OCI-LY3 (cell line): ENCODE measurements around the gene PELI3.
"Not testable (repeated sequence)": the region's sequence is repeated elsewhere in the genome, so short reads cannot be mapped to it uniquely, and the experiment has no call there.

ENCODE experiments used
- EZH2phosphoT487 ChIP-seq: fragments of 200-600 bp; shearing (Covaris generic); IDR thresholded peaks from 2 replicates; pipeline ENCODE4 v1.6.1; 2018; ENCODE audit warnings: antibody characterized with exemption, mixed run types, low read depth
- TF ChIP-seq, protein P1 (sequence below): fragments of 200-600, 300-600 bp; sonication (generic); IDR thresholded peaks from 2 replicates; pipeline ENCODE4 v1.5.1; 2014; ENCODE audit warnings: antibody characterized with exemption, low read length, low read depth

DNA sequence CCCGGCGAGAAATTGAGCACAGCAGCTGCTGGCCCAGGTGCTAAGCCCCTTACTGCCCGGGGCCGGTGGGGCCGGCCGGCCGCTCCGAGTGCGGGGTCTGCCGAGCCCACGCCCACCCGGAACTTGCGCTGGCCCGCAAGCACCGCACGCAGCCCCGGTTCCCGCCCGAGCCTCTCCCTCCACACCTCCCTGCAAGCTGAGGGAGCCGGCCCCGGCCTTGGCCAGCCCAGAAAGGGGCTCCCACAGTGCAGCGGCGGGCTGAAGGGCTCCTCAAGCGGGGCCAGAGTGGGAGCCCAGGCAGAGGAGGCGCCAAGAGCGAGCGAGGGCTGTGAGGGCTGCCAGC lies 25.8 kb upstream of the PELI3 start:
- TF ChIP-seq, protein P1, sequence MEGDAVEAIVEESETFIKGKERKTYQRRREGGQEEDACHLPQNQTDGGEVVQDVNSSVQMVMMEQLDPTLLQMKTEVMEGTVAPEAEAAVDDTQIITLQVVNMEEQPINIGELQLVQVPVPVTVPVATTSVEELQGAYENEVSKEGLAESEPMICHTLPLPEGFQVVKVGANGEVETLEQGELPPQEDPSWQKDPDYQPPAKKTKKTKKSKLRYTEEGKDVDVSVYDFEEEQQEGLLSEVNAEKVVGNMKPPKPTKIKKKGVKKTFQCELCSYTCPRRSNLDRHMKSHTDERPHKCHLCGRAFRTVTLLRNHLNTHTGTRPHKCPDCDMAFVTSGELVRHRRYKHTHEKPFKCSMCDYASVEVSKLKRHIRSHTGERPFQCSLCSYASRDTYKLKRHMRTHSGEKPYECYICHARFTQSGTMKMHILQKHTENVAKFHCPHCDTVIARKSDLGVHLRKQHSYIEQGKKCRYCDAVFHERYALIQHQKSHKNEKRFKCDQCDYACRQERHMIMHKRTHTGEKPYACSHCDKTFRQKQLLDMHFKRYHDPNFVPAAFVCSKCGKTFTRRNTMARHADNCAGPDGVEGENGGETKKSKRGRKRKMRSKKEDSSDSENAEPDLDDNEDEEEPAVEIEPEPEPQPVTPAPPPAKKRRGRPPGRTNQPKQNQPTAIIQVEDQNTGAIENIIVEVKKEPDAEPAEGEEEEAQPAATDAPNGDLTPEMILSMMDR = not testable (repeated sequence)
- TF ChIP-seq EZH2phosphoT487 = not testable (repeated sequence)
